Measurements from ENCODE around the gene ZSCAN21. TPM values are rescaled to one million over a fixed set of nuclear protein-coding genes. Genes with fewer than 3 reads are reported as not detected.

Gene ZSCAN21
- total RNA-seq, result 9.0 TPM in 2 replicates

DNA sequence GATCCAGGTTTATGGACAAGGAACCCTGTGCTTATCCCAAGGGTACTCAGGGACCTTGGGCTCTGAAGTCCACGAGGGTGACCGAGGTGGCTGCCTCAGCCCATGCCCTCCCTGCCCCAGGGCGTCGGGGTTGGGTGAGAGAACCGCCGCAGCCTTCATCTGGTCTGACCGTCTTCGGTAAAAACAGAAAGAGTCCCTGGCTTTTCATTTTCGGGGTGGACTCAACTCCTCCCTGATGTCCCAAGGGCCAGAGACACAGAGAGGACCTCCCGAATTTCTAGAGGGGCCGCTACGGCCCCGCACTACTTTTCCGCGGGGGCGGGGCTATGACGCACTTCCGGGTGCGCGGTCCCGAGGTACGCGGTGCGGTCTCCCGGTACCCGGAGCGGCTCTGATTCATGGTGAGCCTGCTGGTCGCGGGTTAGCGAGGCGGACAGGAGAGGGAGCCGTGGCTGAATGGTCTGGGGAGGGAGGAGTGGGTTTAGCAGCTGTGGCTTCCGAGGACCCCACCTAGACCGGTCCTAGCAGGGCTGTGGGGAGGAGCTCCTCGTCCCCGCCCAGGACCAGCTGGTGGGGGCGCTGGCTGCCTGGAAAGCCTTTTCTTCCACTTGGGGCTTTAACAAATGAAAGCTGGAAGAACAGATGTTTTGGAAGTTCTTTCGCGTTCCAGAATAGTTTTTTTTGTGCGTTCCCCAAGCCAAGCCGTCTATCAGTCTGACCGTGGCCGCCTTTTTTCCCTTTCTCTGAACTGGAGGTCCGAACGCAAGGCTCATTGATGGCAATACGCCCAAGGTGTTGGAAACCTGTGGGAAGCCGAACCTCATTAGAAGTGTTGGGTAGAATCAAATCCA, at the start of gene ZSCAN21:
TSS of gene ZSCAN21 (plus strand) at position 334 of the 851 bp plus-strand sequence. CDS start 7,233 bp downstream, outside the sequence.

DNA sequence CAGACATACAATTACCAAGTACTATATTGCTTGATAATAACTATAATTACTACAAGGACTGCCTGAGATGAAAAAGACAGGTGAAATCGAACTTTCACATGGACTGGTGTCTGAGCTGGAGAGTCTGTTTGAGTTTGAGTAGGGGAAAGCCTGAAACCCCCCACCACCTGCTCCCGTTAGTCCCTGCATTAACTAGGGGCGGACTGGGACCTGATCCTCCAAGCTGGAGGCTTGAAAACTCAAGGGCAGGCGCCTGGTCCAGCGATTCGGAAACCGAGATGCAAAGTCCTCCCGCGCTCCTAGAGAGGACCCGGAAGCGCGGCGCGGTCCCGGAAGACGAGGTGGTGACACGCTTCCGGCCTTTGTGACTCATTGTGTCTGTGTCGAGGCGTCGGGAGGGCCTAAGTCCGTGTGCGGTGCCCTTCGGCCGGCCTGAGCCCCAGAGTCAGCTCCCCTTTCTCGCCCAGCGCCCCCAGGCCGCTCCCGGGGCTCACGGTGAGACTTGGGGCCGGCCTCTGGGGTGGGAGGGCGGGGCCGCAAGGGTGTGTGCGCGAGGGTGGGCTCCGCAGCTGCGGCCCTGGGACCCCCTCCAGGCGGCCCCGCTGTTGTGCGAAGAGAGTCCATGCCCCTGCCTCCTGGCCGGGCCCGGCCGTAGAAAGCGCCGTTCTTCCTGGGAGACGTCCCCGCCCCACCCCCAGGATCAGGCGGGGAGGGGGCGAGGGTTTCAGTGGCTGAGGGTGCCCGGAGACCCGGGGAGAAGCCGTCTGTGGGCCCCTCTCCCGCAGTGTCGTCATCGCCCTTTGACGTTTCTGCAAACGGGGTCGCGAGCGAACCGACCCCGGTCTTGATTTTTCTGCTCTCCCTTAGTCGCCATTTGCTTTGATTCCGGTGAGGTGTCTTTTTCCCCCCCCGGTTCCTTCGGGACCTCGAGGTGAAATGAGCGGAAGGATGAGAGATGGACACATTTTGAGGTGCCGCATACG, 34.1 kb upstream of the ZSCAN21 start, which contains the start of gene ZKSCAN1:
TSS of gene ZKSCAN1 (plus strand) at position 365 of the 983 bp plus-strand sequence. CDS start 7,911 bp downstream, outside the sequence.

DNA sequence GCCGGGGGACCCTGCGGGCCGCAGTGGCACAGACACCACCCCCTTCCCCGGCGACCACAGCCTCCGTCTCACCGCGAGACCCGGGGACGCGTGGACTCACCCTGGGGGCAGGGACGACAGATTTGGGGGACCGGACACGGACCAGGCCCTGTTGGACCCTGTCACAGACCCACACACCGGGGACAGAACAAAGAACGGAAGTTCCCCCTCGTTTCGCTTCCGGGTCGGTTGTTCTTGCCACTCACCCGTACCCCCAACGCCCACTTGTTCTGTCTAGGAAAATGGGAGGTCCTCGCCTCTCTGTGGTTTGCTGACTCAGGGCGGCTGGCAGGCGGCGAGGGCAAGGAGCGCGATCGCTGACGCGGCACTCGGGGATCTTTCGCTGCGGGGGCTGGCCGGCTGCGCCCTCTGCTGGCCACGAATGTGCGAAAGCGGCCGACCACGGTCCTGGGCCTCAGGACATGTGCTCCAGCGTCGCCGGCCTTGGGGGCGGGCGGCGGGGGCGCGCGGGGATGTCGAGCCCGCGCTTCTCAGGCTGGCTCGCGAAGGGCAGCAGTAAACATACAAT, 32.0 kb downstream of the ZSCAN21 start, which contains the start of gene ZNF3:
TSS of gene ZNF3 (minus strand) at position 189 of the 568 bp plus-strand sequence. CDS start 4,366 bp downstream, outside the sequence.

GRCh38 chr7:100088621-100089457, 39.3 kb downstream of the ZSCAN21 start, which contains the start of gene COPS6:
Gene COPS6 (plus strand): TSS chr7:100088969. CDS start chr7:100088991, 22 bp downstream.

DNA sequence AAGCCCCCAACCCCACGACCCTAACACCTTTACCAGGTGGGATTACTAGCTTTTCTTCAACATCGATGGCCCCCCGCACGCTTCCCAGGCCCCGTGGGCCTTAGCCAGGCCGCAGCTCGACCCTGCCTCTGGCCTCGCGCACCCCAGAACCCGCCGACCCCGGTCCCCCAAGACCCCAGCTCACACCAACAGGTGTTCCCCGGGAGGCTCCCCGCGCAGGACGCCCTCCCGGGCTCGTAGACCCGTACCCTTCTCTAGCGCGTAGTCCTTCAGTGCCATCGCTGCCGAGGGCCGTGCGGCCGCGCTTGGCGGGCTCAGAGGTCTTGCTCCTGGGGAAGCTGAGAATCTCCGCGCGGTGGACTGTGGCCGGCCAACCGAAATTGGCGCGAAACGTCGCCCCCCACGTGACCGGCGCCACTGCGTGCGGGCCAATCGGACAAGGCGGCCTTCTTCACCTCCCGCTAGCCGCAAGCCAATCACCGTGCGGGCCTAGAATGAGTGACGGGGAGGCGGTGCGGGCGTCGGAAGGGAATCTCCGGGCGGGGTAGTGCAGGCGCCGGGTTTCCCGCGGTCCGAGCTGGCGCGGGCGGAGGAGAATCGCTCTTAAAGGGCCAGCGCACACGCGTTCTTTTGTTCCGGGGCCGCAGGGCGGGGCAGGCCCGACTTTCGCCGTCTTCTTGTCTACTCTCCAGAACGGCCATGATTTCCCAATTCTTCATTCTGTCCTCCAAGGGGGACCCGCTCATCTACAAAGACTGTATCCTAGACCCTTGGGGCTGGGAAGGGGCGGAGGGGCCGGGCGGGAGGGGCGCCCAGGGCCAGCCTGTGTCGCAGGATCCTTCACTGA, 51.7 kb downstream of the ZSCAN21 start, which contains the start of the genes AP4M1 and MCM7:
TSS of gene AP4M1 (plus strand) at position 628 of the 847 bp plus-strand sequence. CDS start at position 700, 72 bp downstream.
TSS of gene MCM7 (minus strand) at position 382 of the 847 bp plus-strand sequence. CDS start at position 279, 103 bp downstream.

Small RNAs within 50 kb of the gene (small RNA-seq; reads per million reads assigned to genes)
- gene MIR106B (10,121 reads per million, percentile 100 among the genes with 10 or more reads in this experiment), gene MIR25 (5,727 reads per million, percentile 100 among the genes with 10 or more reads in this experiment), gene MIR93 (4,463 reads per million, percentile 100 among the genes with 10 or more reads in this experiment)

Other genes with a start within 250 kb of the ZSCAN21 start
- 0.11 TPM in 1 of 2 replicates, not detected in the other for gene CYP3A43, start 221.8 kb upstream of the ZSCAN21 start, total RNA-seq
- 0.22 and 0.91 TPM in 2 replicates for gene OR2AE1, start 172.7 kb upstream of the ZSCAN21 start, total RNA-seq
- gene TRIM4, start 130.2 kb upstream of the ZSCAN21 start, total RNA-seq, result 30.3 and 34.6 TPM in 2 replicates
- gene GJC3, start 120.2 kb upstream of the ZSCAN21 start, total RNA-seq, result not detected in 2 replicates
- gene AZGP1, start 73.7 kb upstream of the ZSCAN21 start, total RNA-seq, result not detected in 2 replicates
- 52.4 and 64.9 TPM in 2 replicates for gene ZKSCAN1, start 34.2 kb upstream of the ZSCAN21 start, total RNA-seq
- 29.0 and 37.1 TPM in 2 replicates for gene ZNF3, start 31.9 kb downstream of the ZSCAN21 start, total RNA-seq
- gene COPS6, start 39.2 kb downstream of the ZSCAN21 start, total RNA-seq, result 72.2 and 72.5 TPM in 2 replicates
- gene MCM7, start 51.6 kb downstream of the ZSCAN21 start, total RNA-seq, result 30.8 and 35.6 TPM in 2 replicates
- gene AP4M1, start 51.9 kb downstream of the ZSCAN21 start, total RNA-seq, result 19.1 and 21.7 TPM in 2 replicates
- gene TAF6, start 69.6 kb downstream of the ZSCAN21 start, total RNA-seq, result 34.6 and 36.4 TPM in 2 replicates
- gene CNPY4, start 69.9 kb downstream of the ZSCAN21 start, total RNA-seq, result 35.5 and 37.9 TPM in 2 replicates
- gene MBLAC1, start 77.2 kb downstream of the ZSCAN21 start, total RNA-seq, result 1.2 and 2.0 TPM in 2 replicates
- gene LAMTOR4, start 99.1 kb downstream of the ZSCAN21 start, total RNA-seq, result 62.3 and 64.1 TPM in 2 replicates
- gene TRAPPC14, start 108.9 kb downstream of the ZSCAN21 start, total RNA-seq, result 4.6 and 6.7 TPM in 2 replicates
- gene GAL3ST4, start 118.8 kb downstream of the ZSCAN21 start, total RNA-seq, result 1.7 and 3.6 TPM in 2 replicates
- 0.52 and 0.76 TPM in 2 replicates for gene GPC2, start 127.6 kb downstream of the ZSCAN21 start, total RNA-seq
- 0.39 and 0.54 TPM in 2 replicates for gene STAG3, start 128.1 kb downstream of the ZSCAN21 start, total RNA-seq
- not detected in 2 replicates for gene PVRIG, start 170.2 kb downstream of the ZSCAN21 start, total RNA-seq